Thyroid gland (tissue), 4 donors: Measurements from ENCODE around the gene SNCA.

Source experiments
- POLR2A ChIP-seq, 2 donors: fragments of 450-650 bp; IDR thresholded peaks; one replicate each; pipeline ENCODE4 v1.6.1; 2017; ENCODE audit warnings: antibody characterized with exemption in 2 of 2, mild to moderate bottlenecking in 2 of 2, moderate library complexity in 1 of 2
- TF ChIP-seq, protein P1 (sequence below), 6 experiments: fragments of 200-600 bp in 3 of 6; fragments of 450-650 bp in 3 of 6; sonication (generic) in 3 of 6; IDR thresholded peaks; one replicate each; pipeline ENCODE4 v1.5.1; 2016 to 2019; ENCODE audit warnings: antibody characterized with exemption in 6 of 6, mild to moderate bottlenecking in 2 of 6, inconsistent platforms in 1 of 6, moderate library complexity in 1 of 6

DNA sequence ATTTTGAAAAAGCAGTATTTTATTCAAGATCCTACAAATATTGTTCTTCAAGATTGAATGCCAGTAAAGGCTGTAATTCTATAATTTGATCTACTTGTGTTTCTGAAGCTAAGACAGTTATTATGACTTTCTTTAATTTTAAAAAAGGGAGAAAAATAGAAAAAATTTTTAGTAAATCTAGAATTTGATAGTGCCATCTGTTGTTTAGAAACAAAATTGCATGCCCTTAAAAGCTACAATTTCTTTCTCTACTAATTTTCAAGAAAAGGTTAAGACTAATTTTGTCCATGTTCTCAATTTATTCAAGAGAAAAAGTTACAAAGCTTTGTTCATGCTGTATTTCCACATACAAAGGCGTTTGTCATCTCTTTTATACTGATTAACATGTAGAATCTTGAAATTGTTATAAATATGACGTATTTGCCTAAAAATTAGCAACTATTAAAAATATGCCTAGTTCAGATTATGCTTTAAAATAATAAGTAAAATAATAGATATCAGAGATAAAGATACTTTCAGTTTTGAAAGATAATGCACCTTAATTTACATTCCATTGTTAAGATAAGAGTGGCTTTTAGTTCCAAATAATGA, 32.1 kb upstream of the SNCA start:
- TF ChIP-seq, protein P1, sequence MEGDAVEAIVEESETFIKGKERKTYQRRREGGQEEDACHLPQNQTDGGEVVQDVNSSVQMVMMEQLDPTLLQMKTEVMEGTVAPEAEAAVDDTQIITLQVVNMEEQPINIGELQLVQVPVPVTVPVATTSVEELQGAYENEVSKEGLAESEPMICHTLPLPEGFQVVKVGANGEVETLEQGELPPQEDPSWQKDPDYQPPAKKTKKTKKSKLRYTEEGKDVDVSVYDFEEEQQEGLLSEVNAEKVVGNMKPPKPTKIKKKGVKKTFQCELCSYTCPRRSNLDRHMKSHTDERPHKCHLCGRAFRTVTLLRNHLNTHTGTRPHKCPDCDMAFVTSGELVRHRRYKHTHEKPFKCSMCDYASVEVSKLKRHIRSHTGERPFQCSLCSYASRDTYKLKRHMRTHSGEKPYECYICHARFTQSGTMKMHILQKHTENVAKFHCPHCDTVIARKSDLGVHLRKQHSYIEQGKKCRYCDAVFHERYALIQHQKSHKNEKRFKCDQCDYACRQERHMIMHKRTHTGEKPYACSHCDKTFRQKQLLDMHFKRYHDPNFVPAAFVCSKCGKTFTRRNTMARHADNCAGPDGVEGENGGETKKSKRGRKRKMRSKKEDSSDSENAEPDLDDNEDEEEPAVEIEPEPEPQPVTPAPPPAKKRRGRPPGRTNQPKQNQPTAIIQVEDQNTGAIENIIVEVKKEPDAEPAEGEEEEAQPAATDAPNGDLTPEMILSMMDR (IDR thresholded peaks at IDR 0.05): peak in 4 of 6 experiments; percentile 22 to 70 (median 60)
- TF ChIP-seq POLR2A (IDR thresholded peaks at IDR 0.05): no peak
